Stimulated activated CD8-positive, alpha-beta memory T cell treated with anti-CD3 and anti-CD28 coated beads, Interleukin-2, amount 100 ng/mL, for 1 hour (primary cell): ENCODE results near the gene GRAMD4.
A peak's percentile ranks its signal among the peaks of the same experiment; 100 is the strongest.

Experiments
- DNase-seq, 2 donors: peaks; one replicate each; pipeline ENCODE4 v3.0.0-alpha.2; 2020; ENCODE audit warnings: low read depth in 2 of 2

GRAMD4 gene

GRCh38 chr22:46671824-46672432, 51.7 kb downstream of the GRAMD4 start:
- no peak for DNase-seq

DNA sequence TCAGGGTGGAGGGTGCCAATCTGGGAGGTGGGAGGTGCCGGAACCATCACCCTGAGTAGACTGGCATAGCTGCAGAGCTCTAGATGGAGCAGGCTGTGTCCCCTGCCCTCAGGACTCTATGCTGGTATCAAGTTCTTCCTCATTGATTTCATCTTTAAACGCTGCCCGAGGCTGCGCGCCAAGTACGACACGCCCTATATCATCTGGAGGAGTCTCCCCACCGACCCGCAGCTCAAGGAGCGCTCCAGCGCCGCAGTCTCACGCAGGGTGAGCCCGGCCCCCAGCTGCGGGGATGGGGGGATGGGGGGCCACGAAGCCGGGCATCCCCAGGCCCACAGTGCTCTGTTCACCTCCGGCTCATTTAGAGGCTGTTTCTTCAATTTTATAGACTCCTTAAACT, 52.5 kb downstream of the GRAMD4 start:
- DNase-seq, result no peak

- DNase-seq, result no peak
These were observed 53.0 kb downstream of the GRAMD4 start for GRCh38 chr22:46673205-46673604.

DNA sequence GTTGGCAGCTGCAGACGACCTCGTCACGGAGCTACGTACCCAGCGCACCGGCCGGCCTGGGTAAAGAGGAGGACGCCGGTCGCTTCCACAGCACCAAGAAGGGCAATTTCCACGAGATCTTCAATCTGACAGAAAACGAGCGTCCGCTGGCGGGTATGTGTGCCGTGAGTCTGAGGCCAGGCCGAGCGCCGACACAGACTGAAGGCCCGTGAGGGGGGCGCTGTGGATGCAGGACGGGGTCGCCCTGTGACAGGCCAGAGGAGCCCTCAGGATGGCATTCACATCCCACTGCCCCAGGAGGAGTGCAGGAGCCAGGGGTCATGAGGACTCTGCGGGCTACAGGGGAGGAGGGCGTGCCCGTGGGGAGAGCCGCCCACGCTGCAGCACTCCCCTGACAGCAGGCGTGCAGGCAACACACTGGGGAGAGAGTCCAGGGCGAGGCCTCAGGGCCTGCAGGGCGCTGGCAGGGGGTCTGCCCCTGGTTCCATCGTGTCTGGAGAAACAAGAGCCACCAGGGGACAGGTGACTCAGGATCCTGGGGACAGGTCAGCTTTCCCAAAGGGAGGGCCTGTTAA, 53.6 kb downstream of the GRAMD4 start:
- DNase-seq, result no peak

GRCh38 chr22:46674367-46674781, 54.2 kb downstream of the GRAMD4 start:
- DNase-seq, result peak; percentile 81 to 86

GRCh38 chr22:46674906-46675305, 54.7 kb downstream of the GRAMD4 start:
- DNase-seq, result no peak

DNA sequence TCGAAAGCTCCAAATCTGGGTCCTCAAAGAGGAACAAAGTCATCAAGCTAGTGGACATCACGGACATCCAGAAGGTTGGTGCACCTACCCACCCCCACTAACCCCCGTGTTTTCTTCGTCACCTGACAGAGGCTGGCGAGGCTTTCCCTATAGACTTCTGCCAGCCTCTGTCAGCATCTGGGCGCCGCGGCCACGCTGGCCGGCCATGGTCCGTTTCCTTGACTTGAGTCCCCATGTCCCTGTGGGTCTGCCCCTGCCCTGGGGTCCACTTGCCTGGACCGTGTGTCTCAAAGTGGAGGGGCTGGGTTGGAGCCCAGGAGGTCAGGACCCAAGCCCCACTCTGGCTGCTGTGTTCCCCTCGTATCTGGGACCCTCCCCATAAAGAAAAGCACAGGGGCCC, 55.3 kb downstream of the GRAMD4 start:
- no peak for DNase-seq

- DNase-seq, result no peak
These were observed 55.8 kb downstream of the GRAMD4 start for GRCh38 chr22:46675938-46676337.

DNA sequence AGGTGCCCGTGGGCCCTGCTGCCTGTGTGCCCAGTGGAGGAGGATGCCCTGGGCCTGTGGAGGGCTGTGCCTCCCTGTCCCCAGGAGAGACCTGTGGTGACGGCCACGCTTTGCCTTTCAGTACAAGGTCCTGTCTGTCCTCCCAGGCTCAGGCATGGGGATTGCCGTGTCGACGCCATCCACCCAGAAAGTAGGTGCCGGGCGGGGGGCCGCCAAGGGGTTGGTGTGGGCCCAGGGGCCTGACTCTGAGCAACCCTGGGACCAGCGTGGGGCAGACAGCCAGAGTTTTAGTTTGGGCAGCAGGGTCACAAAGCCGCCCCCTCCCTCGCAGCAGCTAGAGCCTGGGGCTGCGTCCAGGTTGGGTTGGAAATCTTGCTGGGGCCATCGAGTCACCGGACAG, 56.3 kb downstream of the GRAMD4 start:
- no peak for DNase-seq

GRCh38 chr22:46676881-46677280, 56.7 kb downstream of the GRAMD4 start:
- DNase-seq, result no peak

- no peak for DNase-seq
These were observed 57.3 kb downstream of the GRAMD4 start for GRCh38 chr22:46677323-46678002.

GRCh38 chr22:46678003-46678657, 57.9 kb downstream of the GRAMD4 start:
- DNase-seq, result no peak

- DNase-seq, result no peak
These were observed 58.9 kb downstream of the GRAMD4 start for GRCh38 chr22:46678785-46679700.

GRCh38 chr22:46679706-46680269, 59.6 kb downstream of the GRAMD4 start:
- DNase-seq, result no peak

GRCh38 chr22:46681010-46681409, 60.8 kb downstream of the GRAMD4 start:
- no peak for DNase-seq

- no peak for DNase-seq
These were observed 62.0 kb downstream of the GRAMD4 start for GRCh38 chr22:46682011-46682731.

DNA sequence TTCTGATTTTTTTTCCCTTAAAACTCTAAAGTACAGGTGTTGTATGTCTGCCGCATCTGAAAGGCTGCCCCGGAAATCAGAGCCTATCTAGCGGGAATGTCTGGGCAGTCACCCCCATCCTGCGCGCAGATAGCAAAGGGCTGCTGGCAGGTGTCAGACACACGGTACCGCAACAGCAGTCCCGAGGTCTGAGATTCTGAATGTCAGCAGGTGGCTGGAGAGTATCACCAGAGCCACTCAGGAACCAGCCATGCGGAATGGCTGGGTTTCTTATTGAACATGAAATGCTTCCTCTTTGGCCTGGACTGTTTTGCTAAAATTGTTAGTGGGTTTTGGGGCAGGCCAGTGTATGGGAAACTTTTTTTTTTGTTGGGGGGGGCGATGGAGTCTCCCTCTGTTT, 64.5 kb downstream of the GRAMD4 start:
- no peak for DNase-seq

GRCh38 chr22:46686221-46687047, 66.2 kb downstream of the GRAMD4 start:
- DNase-seq, result no peak

DNA sequence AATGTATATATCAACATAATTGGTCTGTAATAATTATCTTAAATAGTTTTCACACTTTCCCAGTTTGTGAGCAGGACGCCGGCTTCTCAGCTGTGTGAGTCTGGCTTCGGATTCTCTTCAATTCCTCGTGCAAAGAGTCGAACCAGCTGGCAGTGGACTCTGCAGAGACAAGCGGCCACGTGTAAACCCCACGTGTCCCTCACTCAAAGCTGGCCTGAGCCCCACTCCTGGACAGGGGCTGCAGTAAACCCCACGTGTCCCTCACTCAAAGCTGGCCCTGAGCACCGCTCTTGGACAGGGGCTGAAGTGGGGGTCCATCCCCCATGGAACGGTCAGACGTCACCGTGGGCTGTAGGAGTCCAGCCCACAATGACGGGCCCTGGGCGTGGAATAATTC, 66.9 kb downstream of the GRAMD4 start:
- no peak for DNase-seq

DNA sequence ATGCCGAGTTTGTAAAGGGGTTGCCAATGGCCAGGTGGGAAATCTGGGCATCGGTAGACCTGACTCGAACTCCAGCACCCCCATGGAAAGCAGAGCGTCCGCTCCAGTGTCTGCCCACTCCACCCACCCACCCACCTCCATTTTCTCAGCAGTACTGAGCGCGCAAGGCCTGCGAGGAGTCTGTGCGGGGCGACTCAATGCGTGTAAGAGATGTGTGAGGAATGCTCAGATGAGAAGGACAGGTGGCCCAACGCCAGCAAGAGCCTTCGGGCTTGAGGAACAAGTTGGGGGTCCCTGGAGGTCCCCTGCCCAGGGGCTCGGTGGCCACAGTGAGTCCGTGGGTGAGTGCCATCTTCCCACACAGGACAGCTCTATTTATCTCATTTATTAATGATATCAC, 67.3 kb downstream of the GRAMD4 start:
- DNase-seq, result no peak
